DMS153 treated with DMSO at 0.1 percent for 48 hours (cell line): ENCODE data around the gene TMUB2.

Experiments
- DNase-seq: peaks from one replicate; lab custom pipeline; 2025; ENCODE audit not compliant: unreplicated experiment; lab: John Stamatoyannopoulos, UW

TMUB2 gene

DNA sequence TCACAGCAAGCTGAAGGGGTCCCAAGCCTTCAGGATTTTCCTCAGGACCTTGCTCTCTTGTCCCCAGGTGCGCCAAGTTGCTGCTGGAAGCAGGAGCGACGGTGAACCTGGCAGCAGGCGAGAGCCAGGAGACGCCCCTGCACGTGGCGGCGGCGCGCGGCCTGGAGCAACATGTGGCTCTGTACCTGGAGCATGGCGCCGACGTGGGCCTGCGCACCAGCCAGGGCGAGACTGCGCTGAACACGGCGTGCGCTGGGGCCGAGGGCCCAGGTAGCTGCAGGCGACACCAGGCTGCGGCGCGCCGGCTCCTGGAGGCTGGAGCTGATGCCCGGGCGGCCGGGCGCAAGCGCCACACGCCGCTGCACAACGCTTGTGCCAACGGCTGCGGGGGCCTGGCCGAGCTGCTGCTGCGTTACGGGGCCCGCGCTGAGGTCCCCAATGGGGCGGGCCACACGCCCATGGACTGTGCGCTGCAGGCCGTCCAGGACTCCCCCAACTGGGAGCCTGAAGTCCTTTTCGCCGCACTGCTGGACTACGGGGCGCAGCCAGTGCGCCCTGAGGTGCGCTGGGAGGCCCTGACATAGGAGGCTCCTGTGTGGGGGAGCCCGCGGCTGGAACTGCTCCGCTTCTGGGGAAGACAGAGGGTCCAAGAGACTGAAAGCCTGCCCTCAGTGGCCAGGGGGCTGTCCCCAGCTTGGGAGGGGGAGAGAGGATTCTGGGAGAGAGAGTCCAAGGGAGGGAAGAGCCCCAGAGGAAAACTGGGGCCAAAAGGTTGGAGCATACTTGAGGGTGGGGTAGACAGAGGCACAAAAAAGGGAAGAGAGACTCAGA lies 9.9 kb upstream of the TMUB2 start:
- no peak for DNase-seq

- DNase-seq = no peak
Observed at GRCh38 chr17:44177640-44178039, 9.1 kb upstream of the TMUB2 start.

GRCh38 chr17:44178133-44178532 lies 8.6 kb upstream of the TMUB2 start:
- DNase-seq = no peak

- DNase-seq = no peak
Observed at GRCh38 chr17:44183024-44183423, 3.7 kb upstream of the TMUB2 start.

GRCh38 chr17:44184212-44184810 lies 2.5 kb upstream of the TMUB2 start:
- no peak for DNase-seq

DNA sequence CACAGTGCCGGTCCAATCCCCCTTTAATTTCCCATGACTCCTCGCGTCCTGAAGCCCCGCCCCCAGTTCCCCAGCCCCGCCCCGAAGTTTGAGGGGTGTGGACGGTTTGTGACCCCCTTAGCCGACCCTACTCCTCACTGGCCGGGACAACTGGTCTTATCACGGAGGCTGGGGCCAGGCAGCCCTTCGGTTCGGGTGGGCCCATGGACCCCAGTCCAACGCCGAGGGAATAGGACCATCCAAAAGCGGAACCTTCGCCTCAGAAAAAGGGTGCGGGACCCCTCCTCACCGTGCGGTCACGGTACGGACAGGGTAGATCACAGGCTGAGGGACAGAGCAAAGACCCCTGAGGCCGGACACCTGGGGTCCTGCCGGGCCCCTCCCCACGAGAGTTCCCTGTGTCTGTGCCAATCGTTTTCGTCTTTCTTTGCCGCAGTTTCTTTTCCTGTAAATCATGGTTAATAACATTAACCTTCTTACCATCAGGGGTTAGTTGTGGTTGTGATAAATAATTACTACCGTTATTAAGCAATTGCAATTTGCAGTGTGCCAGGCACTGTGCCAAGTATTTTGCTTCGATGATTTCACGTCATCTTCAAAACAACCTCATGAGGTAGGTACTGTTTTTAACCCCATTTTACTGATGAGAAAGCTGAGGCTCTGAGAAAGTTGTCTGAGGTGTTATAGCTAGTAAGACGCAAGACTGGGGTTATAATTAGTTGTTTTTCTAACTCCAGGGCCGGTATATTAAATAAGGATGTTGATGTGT lies 543 bp downstream of the TMUB2 start:
- no peak for DNase-seq

DNA sequence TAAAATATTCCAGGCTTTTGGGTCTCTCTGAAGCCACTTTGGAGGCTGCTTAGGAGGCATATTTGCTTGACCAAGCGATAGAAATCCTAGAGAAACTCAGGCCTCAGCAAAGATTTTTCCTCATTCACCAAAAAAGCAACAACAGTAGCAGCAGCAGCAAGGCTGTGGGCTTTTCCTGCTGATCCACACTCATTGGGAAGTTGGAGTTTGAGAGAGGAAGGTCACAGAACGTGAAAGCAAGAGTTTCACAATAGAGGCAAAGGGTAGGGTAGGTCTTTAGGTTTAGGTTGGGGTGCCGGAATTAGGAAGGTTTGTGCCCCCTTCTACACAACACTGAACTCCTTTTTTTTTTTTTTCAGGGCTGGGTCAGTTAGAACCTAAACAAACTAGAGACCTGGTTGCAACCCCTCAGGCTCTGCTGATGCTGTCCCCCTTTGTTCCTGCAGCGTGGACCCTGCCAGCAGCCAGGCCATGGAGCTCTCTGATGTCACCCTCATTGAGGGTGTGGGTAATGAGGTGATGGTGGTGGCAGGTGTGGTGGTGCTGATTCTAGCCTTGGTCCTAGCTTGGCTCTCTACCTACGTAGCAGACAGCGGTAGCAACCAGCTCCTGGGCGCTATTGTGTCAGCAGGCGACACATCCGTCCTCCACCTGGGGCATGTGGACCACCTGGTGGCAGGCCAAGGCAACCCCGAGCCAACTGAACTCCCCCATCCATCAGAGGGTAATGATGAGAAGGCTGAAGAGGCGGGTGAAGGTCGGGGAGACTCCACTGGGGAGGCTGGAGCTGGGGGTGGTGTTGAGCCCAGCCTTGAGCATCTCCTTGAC lies 2.0 kb downstream of the TMUB2 start:
- no peak for DNase-seq

- no peak for DNase-seq
Observed at GRCh38 chr17:44190481-44190880, 3.7 kb downstream of the TMUB2 start.

DNA sequence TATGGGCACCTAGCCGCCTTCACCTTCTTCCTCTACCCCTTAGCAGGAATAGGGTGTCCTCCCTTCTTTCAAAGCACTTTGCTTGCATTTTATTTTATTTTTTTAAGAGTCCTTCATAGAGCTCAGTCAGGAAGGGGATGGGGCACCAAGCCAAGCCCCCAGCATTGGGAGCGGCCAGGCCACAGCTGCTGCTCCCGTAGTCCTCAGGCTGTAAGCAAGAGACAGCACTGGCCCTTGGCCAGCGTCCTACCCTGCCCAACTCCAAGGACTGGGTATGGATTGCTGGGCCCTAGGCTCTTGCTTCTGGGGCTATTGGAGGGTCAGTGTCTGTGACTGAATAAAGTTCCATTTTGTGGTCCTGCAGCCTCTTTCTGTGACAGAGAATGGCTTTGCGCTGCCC lies 4.6 kb downstream of the TMUB2 start:
- no peak for DNase-seq

DNA sequence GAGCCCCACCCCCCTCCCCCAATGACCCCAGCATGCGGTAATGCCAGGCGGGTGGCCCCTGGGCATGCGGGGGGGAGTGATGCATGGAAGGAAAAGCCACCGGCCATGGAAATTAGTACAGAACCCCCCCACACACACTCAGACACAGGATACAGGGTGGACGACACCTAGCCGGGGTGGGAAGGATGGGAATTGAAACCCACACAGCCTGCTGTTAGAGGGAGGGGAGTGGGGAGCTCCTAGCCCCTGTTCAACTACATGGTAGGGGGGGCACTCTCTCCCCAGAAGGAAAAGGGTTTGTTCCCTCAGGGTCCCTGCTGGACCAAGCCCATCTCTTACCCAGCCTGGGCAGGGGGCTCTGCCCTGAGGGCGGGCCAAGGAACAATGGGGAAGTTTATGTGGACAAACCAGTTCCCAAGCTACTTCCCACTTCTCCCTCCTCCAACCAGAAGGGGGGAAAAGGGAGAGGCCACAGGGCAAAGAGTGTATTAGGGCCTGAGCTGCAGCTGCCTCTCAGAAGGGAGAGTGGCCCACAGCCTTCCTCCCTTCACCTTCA lies 5.2 kb downstream of the TMUB2 start:
- DNase-seq = no peak

- no peak for DNase-seq
Observed at GRCh38 chr17:44192750-44193149, 6.0 kb downstream of the TMUB2 start.

DNA sequence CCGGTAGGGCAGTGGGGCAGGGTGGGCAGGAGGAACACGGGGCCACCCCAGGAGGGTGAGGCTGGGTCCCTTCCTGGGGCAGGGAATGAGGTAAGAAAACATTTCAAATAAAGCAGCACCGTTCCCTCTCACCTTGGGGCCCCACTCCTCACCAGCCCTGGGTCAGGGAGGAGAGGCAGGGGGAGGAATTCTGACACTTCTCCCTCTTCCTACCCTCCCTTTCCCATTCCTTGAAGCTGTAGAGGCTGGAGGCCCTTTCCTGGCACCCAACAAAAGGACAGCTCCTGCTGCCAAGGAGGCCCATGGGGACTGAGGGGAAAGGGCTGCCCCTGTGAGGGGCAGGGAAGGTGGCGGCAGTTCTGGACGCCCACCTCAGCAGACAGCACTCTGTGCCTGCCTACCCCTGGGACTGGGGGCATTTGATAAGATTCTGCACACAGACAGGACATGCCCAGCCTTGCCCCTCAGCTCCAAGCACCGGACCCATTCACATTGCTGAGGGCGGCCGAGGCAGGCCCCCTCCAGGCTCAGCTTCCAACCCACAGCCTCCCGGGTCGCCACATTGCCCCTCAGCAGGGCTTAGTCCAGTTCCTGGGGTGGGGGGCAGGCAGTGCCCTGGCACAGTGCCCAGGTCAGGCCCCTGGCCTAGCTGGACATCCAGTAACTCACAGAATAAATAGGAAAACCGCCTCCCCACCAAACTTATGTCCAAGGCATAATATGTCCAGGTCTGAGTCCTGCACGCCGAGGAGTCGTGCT lies 6.7 kb downstream of the TMUB2 start:
- DNase-seq = no peak

DNA sequence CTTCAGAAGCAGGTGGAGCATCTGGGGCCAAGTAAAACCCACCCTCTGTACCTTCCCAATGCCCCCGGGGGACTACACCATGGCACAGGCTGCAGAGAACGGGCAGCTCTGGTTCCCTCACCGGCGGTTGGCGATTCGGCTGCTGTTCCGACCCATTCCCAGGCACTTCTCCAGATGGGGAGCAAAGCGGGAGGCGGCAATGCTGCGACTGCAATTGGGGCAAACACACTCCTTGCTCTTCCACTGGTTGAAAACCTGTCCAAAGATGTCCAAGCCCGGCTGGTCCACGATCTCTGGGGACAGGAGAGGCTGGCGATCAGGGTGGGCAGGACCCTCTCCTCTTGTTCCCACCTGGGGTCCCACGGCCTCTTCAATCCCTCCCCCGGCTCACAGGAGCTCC lies 10.3 kb downstream of the TMUB2 start:
- no peak for DNase-seq

DNA sequence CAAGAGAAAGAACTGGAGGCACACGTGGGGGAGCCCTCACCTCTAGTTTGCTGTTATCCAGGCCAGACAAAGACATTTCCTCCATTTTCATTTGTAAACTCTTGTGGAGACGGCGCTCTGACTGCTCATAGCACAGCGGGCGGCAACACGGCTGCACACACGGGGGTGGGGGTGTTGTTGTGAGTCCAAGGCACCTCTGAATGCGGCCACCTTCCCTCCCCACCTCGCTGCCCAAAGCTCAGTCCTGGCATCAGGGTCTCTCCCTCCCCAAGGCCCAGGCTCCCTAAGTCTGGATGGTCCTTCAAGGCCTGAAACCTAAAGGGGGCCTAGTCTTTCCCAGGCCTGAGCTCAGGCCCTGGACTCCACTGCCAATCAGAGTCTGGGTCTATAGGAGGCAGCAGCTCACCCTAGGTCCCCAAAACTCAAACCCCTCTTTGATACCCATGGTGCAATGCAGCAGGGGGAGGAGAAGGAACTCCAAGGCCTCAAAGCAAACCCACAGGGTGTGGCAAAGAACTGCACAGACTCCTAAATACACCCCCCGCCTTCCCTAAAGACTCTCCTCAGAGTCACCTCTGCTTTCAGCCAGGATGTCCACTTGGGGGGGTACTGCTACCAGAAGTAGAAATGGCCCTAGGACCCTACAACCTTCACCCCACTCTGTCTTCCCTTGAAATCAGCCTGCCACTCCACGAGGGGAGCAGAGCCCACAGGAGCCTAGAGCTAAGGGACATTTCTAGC lies 11.4 kb downstream of the TMUB2 start:
- DNase-seq = no peak

- DNase-seq = no peak
Observed at GRCh38 chr17:44198721-44199552, 12.2 kb downstream of the TMUB2 start.

DNA sequence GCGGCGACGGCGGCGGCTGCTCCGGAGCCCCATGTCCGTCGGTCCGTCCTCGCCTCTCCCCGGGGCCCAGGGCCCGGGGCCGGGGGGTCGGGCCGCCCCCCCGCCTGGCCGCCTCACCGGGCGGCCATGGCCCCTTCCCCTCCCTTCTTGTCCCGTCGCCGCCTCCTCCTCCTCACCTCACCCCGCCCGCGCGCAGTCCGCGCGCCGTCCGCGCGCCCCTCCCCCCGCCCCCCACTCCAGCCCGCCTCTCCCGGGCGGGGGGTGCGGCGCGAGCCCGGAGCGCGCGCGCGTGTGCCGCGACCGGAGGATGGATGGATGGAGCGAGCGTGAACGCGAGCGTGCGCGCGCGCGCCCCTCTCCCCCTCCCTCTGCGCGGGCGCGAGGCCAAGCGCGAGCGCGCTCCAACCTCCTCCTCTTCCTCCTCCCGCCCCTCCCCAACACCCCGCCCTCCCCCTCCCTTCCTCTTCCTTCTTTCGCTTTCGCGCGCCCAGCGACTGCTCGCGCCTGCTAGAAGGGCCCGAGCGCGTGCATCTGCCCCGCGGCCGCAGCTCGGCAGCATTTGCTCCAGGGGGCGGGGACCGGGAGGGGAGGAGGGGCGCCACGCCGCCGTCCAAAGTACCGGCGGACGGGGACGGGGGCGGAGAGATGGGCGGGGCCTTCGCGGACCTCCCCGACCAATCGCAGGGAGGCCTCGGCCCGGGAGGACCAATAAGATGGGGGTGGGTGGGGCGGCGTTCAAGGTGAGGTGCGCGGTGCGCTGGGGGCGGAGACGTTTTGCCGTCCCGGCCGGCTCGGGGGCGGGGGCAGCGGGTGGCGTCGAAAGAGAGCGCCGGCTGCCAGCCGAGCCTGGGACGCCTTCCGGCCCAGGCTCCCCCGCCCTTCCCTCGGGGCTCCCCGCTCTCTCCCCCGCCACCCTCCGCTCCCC lies 13.0 kb downstream of the TMUB2 start, which contains the start of gene ATXN7L3:
Gene ATXN7L3, minus strand, starts transcription at position 332 of the 925 bp plus-strand sequence. CDS start 1,814 bp downstream, outside the sequence.
- peak; percentile 88 for DNase-seq

DNA sequence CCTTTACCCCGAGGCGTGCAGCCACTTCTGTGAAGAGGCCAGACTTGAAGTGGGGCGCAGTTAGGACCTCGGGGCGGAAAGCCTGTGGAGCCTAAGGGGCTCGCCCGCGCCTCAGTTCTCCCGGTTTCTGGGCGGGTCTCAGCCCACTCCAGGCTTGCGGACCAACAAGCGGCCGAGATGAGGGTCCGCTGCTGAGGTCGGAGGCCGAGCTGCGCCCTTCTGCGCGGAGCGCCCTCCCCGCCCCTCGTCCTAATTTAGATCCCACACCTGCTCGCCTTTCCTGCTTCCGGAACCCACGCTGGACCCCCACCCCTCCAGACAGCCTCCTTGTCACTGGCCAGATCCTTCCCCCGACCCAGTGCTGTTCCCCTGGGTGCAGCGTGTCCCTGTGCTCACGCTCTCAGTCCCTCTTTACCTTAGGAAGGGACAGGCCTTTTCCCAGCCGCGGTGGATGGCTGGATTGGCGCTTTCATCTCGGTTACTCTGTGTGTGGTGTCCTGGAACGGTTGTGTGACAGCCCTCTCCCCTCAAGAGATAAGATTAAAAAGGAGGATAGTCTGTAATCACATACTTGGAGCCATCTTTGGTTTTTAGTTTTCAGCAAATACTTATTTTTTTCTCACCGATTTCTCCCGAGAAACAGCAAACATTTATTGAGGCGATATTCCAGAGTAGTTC lies 13.8 kb downstream of the TMUB2 start:
- no peak for DNase-seq
